ENCODE data around the gene TICAM2. TPM values are rescaled to one million over a fixed set of nuclear protein-coding genes. Genes with fewer than 3 reads are reported as not detected.

Gene TICAM2
- total RNA-seq, 1 donor from 2014 or later: 0.98 TPM

- no peak for DNase-seq (ENCODE audit: extremely low spot score in 2 of 2)
- TF ChIP-seq POLR2A (IDR thresholded peaks at IDR 0.05) (no peak), CTCF (IDR thresholded peaks at IDR 0.05) (no peak), POLR2AphosphoS5 (IDR thresholded peaks at IDR 0.05; ENCODE audit: insufficient read depth in 1 of 2, low read depth in 1 of 2) (no peak)
- H3K27me3 ChIP-seq: no peaks in the 10 kb centered on the region
- H3K4me1 ChIP-seq: no peaks in the 10 kb centered on the region
- no peaks in the 10 kb centered on the region for H3K9me3 ChIP-seq
- no peaks in the 10 kb centered on the region for H3K36me3 ChIP-seq
- no peak overlapping the region for H3K4me3 ChIP-seq
- intact Hi-C loops (cut with DNase I): no loop called here
- H3K27ac ChIP-seq: peak overlapping the region; percentile 30
Observed at GRCh38 chr5:115551415-115551814, 50.9 kb downstream of the TICAM2 start.

GRCh38 chr5:115549154-115549553 lies 53.1 kb downstream of the TICAM2 start:
- Histone ChIP-seq H3K9me3 (no peaks in the 10 kb centered on the region), H3K27ac (no peak overlapping the region), H3K4me1 (no peaks in the 10 kb centered on the region), H3K4me3 (no peak overlapping the region), H3K36me3 (no peaks in the 10 kb centered on the region), H3K27me3 (no peaks in the 10 kb centered on the region)
- intact Hi-C loops (cut with DNase I): no loop called here
- no peak for TF ChIP-seq POLR2A (IDR thresholded peaks at IDR 0.05)
- no peak for DNase-seq (ENCODE audit: extremely low spot score in 2 of 2)

DNA sequence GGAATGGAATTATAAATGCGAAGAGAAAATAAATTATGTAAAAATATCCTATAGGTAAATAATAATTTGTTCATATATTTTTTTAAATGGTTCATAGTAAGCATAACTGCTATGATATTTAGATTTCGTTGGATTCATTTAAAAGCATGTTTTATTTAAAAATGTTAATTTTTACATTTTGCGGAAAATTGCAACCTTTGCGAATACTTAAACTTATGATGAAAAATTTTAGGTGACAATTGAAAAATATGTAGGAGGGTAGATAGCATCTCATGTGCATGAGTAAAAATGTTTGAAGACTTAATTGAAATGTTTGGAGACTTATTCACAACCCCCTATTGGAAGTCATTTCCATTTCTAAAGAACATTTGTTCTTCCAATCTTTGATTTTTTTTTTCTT lies 53.6 kb downstream of the TICAM2 start:
- intact Hi-C loops (cut with DNase I): no loop called here
- Histone ChIP-seq H3K4me3 (no peak overlapping the region), H3K4me1 (no peaks in the 10 kb centered on the region), H3K27me3 (no peaks in the 10 kb centered on the region), H3K9me3 (no peaks in the 10 kb centered on the region), H3K27ac (no peak overlapping the region), H3K36me3 (no peaks in the 10 kb centered on the region)
- no peak for DNase-seq (ENCODE audit: extremely low spot score in 2 of 2)
- no peak for TF ChIP-seq CTCF (IDR thresholded peaks at IDR 0.05)
- TF ChIP-seq POLR2AphosphoS5 (IDR thresholded peaks at IDR 0.05; ENCODE audit: insufficient read depth in 1 of 2, low read depth in 1 of 2): no peak
- no peak for TF ChIP-seq POLR2A (IDR thresholded peaks at IDR 0.05)

DNA sequence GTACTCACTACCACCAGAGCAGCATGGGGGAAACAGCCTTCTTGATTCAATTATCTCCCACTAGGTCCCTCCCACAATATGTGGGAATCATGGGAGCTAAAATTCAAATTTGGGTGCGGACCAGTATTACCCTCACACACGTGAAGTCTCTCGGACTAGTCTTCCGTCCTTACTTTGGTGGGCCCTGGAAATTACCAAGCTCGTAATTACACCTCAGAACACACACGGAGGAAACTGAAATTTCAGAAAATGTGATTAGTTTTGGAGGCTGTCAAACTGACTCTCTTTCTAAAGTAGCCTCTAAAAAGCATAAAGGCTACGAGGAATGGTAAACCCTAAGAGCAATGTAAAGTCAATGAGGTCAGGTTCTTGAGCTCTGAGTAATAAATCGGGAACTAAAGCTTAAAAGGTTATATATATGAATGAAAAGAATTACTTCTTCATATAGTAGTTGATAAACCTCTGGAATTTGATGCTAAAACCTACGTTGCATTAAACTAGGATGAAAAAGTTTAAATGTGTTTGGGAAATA lies 56.9 kb downstream of the TICAM2 start:
- Histone ChIP-seq H3K4me3 (peak overlapping the region; percentile 73 to 89), H3K9me3 (no peaks in the 10 kb centered on the region), H3K27me3 (no peaks in the 10 kb centered on the region), H3K27ac (peak overlapping the region; percentile 68), H3K4me1 (peaks cover 31% of the 10 kb centered on the region), H3K36me3 (no peaks in the 10 kb centered on the region)
- DNase-seq (ENCODE audit: extremely low spot score in 2 of 2): no peak
- TF ChIP-seq CTCF (IDR thresholded peaks at IDR 0.05) (no peak), POLR2A (IDR thresholded peaks at IDR 0.05) (no peak), POLR2AphosphoS5 (IDR thresholded peaks at IDR 0.05; ENCODE audit: insufficient read depth in 1 of 2, low read depth in 1 of 2) (no peak)
- intact Hi-C loops (cut with DNase I): no loop called here

GRCh38 chr5:115544436-115545350 lies 57.6 kb downstream of the TICAM2 start, which contains the start of gene FEM1C:
Gene FEM1C (minus strand): TSS chr5:115544775. CDS start chr5:115543493, 1,282 bp downstream.
- Histone ChIP-seq H3K27me3 (no peaks in the 10 kb centered on the region), H3K36me3 (no peaks in the 10 kb centered on the region), H3K4me1 (peaks cover 39% of the 10 kb centered on the region), H3K4me3 (peak within 1 kb of the TSS; percentile 73 to 89), H3K27ac (peak within 1 kb of the TSS; percentile 98), H3K9me3 (no peaks in the 10 kb centered on the region)
- DNase-seq (ENCODE audit: extremely low spot score in 2 of 2): peak in 1 of 2 donors; percentile 98
- TF ChIP-seq POLR2A (IDR thresholded peaks at IDR 0.05) (peak; percentile 84 to 100), CTCF (IDR thresholded peaks at IDR 0.05) (no peak), POLR2AphosphoS5 (IDR thresholded peaks at IDR 0.05; ENCODE audit: insufficient read depth in 1 of 2, low read depth in 1 of 2) (peak; percentile 61 to 99)
- intact Hi-C loops (cut with DNase I): no loop called here
